ENCODE results near the gene EXOC2. TPM values are rescaled to one million over a fixed set of nuclear protein-coding genes. Genes with fewer than 3 reads are reported as not detected.

EXOC2 gene
- total and polyA plus RNA-seq, 4 experiments from 2014 or later = 38.2 to 48.3 (median 46.1) TPM

DNA sequence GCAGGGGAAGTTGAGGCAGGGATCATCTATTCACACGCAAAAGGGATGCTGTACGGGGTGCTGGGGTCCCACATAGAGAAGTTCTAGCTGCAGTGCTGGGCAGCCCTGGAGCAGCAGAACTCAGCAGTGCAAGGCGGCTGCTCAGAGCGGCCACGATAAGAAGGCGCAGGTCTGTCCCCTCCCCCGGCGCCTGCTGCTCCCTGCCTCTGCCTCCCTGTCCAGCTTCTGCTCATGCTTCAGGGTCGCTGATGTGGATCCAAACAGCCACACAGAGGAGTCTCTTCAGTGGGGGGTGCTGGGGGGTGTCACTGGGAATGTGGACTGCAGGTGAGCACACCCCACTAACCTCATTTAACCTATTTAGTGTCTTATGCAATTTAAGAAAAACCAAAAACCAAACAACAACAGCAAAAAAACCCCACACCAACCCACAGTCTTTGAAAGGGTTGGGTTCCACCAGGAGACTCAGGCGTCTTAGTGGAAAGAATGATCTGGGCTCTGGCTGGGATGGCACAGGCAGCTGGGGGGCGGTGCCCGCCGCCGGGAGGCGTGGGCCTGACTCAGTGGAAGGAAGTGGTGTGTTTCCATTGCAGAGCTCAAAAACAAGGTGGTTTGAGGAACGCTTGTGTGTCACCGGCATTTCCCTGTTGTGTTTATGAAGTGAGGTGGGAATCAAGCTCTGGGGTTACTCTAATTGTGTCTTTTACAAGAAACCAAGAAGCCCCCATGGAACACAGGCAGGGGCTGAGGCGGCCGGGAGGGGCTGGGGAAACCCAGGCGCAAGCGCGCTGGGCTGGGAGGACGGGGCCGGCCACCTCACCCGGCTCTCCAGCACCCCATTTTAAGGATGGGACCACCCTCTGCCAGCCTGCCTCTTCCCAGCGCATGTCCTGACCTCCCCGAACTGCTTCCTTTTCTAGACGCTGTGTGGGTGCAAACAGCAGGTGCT, 246.2 kb downstream of the EXOC2 start:
- Mint-ChIP-seq H3K36me3 (peaks cover 0 to 2% of the 10 kb centered on the region in 2 donors), H3K4me3 (peak overlapping the region; percentile 78 to 92 (median 82)), H3K9me3 (no peaks in the 10 kb centered on the region), H3K27me3 (peaks cover 0 to 2% of the 10 kb centered on the region in 2 donors), H3K27ac (peak overlapping the region; percentile 81 to 95 (median 88)), H3K4me1 (peaks cover 33 to 54% (median 48%) of the 10 kb centered on the region in 4 donors)
- Histone ChIP-seq H3K36me3 (ENCODE audit: insufficient read depth, low read length) (no peaks in the 10 kb centered on the region), H3K27ac (ENCODE audit: low read depth, low read length) (peak overlapping the region; percentile 54), H3K9me3 (ENCODE audit: control insufficient read depth in 1 of 2, low read length in 2 of 2) (no peaks in the 10 kb centered on the region), H3K4me3 (ENCODE audit: low read length in 2 of 2) (peak overlapping the region; percentile 28 to 60), H3K4me1 (ENCODE audit: insufficient read depth, low read length) (peaks cover 53% of the 10 kb centered on the region), H3K27me3 (ENCODE audit: insufficient read depth, low read length) (no peaks in the 10 kb centered on the region)
- peak; percentile 67 to 96 (median 76) for DNase-seq
- CTCF ChIA-PET (ENCODE audit: partially characterized antibody) = interaction anchor here (1.0 to 2.8 kb wide), 11 partner anchors 27 to 111 kb away, joined by 3 to 16 read pairs (median 5); partner anchors contain the start of gene IRF4
- POLR2A ChIA-PET (ENCODE audit: partially characterized antibody) = interaction anchor here (1.0 to 3.5 kb wide), 13 partner anchors 8 to 251 kb away, joined by 3 to 47 read pairs (median 4); partner anchors contain the start of genes DUSP22, EXOC2 and IRF4
- intact Hi-C loops (cut with micrococcal nuclease) = loop anchor here (1.0 to 5.0 kb wide), 4 partner anchors 46 to 259 kb away; partner anchors contain the start of gene DUSP22

DNA sequence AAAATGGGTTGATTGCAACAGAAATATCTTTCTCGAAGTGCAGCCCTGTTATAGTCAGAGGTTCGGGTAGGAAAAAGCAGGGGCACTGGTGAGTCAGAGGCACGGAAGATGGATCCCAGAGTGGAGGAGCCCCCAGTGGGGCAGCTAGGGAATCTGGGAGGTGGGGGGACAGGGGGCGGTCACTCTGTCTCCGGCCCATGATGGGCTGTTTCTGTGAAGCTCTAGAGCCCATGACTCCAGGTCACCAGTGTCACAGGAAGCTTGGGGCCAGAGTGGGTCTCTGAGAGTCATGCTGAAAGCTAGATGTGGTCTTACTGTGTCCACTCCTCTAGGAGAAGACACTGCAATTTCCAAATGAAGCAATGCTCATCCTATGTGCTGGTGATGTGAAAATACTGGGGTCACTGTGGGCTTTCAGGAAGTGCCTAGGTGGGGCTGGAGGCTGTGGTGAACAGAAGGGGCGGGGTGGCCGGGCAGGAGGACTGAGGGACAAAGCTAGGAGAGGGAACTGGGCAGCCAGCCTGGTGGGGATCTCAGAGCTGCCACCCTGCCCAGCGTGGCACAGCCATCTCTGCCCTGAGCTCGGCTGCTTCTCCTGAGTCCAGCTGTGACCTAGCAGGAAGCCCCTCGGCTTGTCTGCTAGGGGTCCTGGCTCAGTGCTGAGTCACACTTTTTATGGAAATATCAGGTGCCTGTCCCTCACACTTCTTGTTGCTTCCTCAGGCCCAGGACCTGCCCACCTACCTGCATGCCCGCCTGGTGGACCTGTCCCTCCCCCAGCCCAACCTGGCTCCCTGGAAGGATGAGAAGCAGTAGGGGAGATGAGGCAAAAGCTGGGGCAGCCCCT, 247.1 kb downstream of the EXOC2 start:
- peaks cover 33 to 54% (median 48%) of the 10 kb centered on the region in 4 donors for H3K4me1 Mint-ChIP-seq
- H3K9me3 Mint-ChIP-seq = no peaks in the 10 kb centered on the region
- H3K4me3 ChIP-seq (ENCODE audit: low read length in 2 of 2) = no peak overlapping the region
- H3K36me3 ChIP-seq (ENCODE audit: insufficient read depth, low read length) = no peaks in the 10 kb centered on the region
- H3K4me3 Mint-ChIP-seq = peak overlapping the region; percentile 66 to 92 (median 80)
- ChIA-PET CTCF (ENCODE audit: partially characterized antibody) (interaction anchor here (1.1 to 2.8 kb wide), 15 partner anchors 11 to 257 kb away, joined by 3 to 16 read pairs (median 5); partner anchors contain the start of gene IRF4), POLR2A (ENCODE audit: partially characterized antibody) (interaction anchor here (0.6 to 3.5 kb wide), 14 partner anchors 9 to 250 kb away, joined by 3 to 47 read pairs (median 5); partner anchors contain the start of genes EXOC2 and IRF4)
- peak overlapping the region; percentile 37 to 95 (median 90) for H3K27ac Mint-ChIP-seq
- no peaks in the 10 kb centered on the region for H3K9me3 ChIP-seq (ENCODE audit: control insufficient read depth in 1 of 2, low read length in 2 of 2)
- peaks cover 53% of the 10 kb centered on the region for H3K4me1 ChIP-seq (ENCODE audit: insufficient read depth, low read length)
- intact Hi-C loops (cut with micrococcal nuclease) = loop anchor here (1.0 to 5.0 kb wide), 5 partner anchors 29 to 258 kb away; partner anchors contain the start of gene IRF4
- no peak for DNase-seq
- H3K27me3 ChIP-seq (ENCODE audit: insufficient read depth, low read length) = no peaks in the 10 kb centered on the region
- H3K36me3 Mint-ChIP-seq = peaks cover 0 to 2% of the 10 kb centered on the region in 2 donors
- peak overlapping the region; percentile 54 for H3K27ac ChIP-seq (ENCODE audit: low read depth, low read length)
- peaks cover 0 to 2% of the 10 kb centered on the region in 2 donors for H3K27me3 Mint-ChIP-seq

DNA sequence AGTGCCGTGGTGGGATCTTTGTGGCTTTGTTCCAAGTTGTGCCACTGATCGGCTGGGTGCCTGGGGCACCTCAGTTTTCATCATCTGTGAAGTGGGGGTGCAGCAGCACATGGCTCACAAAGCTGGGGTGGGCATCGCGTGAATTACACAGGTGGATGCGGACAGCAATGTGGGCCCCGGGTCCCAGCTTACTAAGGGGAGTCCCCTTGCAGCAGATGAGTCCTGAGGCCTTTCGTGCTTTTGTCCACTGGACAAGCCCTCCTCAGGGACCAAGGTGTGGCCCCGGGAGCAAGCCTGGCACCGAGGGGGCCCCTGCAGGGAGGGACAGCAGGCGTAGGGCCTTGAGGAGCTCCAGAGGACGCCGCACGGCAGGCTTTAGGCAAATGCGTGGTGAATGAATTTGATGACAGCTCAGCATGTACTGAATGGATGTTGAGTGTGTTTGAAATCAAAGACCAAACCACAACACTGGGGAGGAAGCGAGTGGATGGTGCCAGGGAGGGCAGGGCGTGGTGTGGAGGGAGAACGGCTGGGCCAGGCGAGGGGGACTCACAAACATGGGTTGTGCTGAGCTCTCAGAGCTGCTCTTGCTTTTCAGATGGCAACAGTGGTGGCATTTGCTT, 248.2 kb downstream of the EXOC2 start:
- intact Hi-C loops (cut with micrococcal nuclease) = loop anchor here (1.0 to 5.0 kb wide), 4 partner anchors 30 to 257 kb away; partner anchors contain the start of gene IRF4

DNA sequence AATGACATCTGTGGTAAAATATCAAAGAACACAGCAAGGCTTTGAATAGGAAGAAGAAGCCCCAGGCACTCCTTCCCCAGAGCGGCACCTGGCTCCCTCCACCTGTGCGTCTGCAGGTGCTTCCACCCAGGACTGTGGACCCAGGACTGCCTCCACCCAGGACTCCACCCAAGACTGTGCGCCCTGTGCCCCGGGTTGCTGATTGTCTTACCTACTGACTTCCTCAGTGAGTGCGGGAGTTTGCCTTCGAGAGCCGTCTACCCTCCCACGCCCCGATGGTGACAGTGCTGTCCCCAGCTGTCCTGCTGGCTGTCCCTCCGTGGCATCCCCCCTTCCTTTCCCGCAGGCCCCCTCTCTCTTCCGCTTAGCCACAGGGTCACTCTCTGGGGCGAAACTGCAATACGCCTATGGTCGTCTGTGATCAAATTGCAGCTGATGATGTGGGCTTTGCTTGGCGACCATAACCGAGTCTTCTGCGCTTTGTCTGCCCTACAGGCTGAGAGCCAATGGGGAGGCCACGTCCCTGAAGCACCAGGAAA, 249.2 kb downstream of the EXOC2 start:
- H3K36me3 Mint-ChIP-seq = peaks cover 0 to 2% of the 10 kb centered on the region in 2 donors
- H3K4me3 ChIP-seq (ENCODE audit: low read length in 2 of 2) = no peak overlapping the region
- CTCF ChIA-PET (ENCODE audit: partially characterized antibody) = interaction anchor here (1.5 to 2.8 kb wide), 4 partner anchors 9 to 53 kb away, joined by 6 to 16 read pairs (median 6); partner anchors contain the start of gene IRF4
- POLR2A ChIA-PET (ENCODE audit: partially characterized antibody) = no interaction called here
- H3K4me1 ChIP-seq (ENCODE audit: insufficient read depth, low read length) = peaks cover 51% of the 10 kb centered on the region
- peaks cover 33 to 52% (median 46%) of the 10 kb centered on the region in 4 donors for H3K4me1 Mint-ChIP-seq
- H3K36me3 ChIP-seq (ENCODE audit: insufficient read depth, low read length) = no peaks in the 10 kb centered on the region
- H3K27me3 ChIP-seq (ENCODE audit: insufficient read depth, low read length) = no peaks in the 10 kb centered on the region
- H3K9me3 ChIP-seq (ENCODE audit: control insufficient read depth in 1 of 2, low read length in 2 of 2) = no peaks in the 10 kb centered on the region
- no peak overlapping the region for H3K27ac ChIP-seq (ENCODE audit: low read depth, low read length)
- no peaks in the 10 kb centered on the region for H3K9me3 Mint-ChIP-seq
- peaks cover 0 to 2% of the 10 kb centered on the region in 2 donors for H3K27me3 Mint-ChIP-seq
- H3K4me3 Mint-ChIP-seq = no peak overlapping the region
- DNase-seq = no peak
- intact Hi-C loops (cut with micrococcal nuclease) = no loop called here
- H3K27ac Mint-ChIP-seq = peak overlapping the region in 2 of 7 donors; percentile 38 to 43

More for the DNA sequence above, 248.2 kb downstream of the EXOC2 start:
- Mint-ChIP-seq H3K27me3 (peaks cover 0 to 2% of the 10 kb centered on the region in 2 donors), H3K36me3 (peaks cover 0 to 2% of the 10 kb centered on the region in 2 donors), H3K4me3 (peak overlapping the region in 7 of 8 donors; percentile 41 to 90 (median 79)), H3K9me3 (no peaks in the 10 kb centered on the region), H3K27ac (peak overlapping the region; percentile 37 to 95 (median 88)), H3K4me1 (peaks cover 33 to 54% (median 48%) of the 10 kb centered on the region in 4 donors)
- Histone ChIP-seq H3K27ac (ENCODE audit: low read depth, low read length) (peak overlapping the region; percentile 54), H3K36me3 (ENCODE audit: insufficient read depth, low read length) (no peaks in the 10 kb centered on the region), H3K4me1 (ENCODE audit: insufficient read depth, low read length) (peaks cover 53% of the 10 kb centered on the region), H3K27me3 (ENCODE audit: insufficient read depth, low read length) (no peaks in the 10 kb centered on the region), H3K4me3 (ENCODE audit: low read length in 2 of 2) (no peak overlapping the region), H3K9me3 (ENCODE audit: control insufficient read depth in 1 of 2, low read length in 2 of 2) (no peaks in the 10 kb centered on the region)
- POLR2A ChIA-PET (ENCODE audit: partially characterized antibody) = interaction anchor here (0.7 to 3.5 kb wide), 10 partner anchors 11 to 155 kb away, joined by 3 to 47 read pairs (median 9); partner anchors contain the start of gene IRF4
- CTCF ChIA-PET (ENCODE audit: partially characterized antibody) = interaction anchor here (1.1 to 2.8 kb wide), 10 partner anchors 10 to 256 kb away, joined by 3 to 16 read pairs (median 4); partner anchors contain the start of gene IRF4
- peak; percentile 62 to 82 (median 72) for DNase-seq

DNA sequence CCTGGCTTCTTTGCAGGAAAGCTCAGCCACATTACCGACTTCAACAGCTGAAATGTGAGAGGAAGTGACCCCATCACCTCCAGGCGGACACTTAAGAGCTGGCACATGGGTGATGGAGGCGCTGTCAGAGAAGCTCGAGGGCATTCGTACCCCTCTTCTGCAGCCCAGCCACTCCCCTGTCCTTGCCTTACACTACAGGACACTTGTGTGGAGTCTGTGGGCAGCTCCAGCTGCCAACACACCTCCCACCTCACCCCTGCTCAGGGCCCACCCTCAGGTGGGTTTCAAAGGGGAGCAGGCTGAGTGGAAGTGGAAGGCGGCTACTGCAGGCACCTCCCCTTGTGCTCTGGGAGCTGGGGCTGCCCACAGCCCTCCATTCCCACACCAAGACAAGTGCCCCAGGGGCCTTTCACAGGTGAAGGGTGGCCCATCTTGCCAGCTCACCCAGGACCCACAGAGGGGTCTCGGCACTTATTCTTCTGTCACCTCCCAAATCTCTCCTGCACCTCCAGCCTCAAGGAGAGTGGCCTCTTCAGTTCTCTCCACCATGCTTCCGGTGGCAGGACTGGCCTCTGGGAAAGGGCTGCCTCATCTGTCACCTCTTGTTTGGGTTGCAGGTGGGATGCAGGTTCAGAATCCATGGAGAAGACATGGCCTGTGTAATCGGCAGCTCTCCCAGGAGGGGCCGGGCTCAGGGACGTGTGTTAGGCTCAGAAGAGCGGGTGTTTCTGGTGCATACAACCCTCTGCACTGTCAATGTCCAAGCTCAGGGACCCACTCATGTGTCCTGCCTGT, 251.6 kb downstream of the EXOC2 start:
- Histone ChIP-seq H3K4me3 (ENCODE audit: low read length in 2 of 2) (no peak overlapping the region), H3K27ac (ENCODE audit: low read depth, low read length) (no peak overlapping the region), H3K4me1 (ENCODE audit: insufficient read depth, low read length) (peaks cover 27% of the 10 kb centered on the region), H3K27me3 (ENCODE audit: insufficient read depth, low read length) (no peaks in the 10 kb centered on the region), H3K36me3 (ENCODE audit: insufficient read depth, low read length) (no peaks in the 10 kb centered on the region), H3K9me3 (ENCODE audit: control insufficient read depth in 1 of 2, low read length in 2 of 2) (no peaks in the 10 kb centered on the region)
- Mint-ChIP-seq H3K4me1 (peaks cover 17 to 30% (median 27%) of the 10 kb centered on the region in 4 donors), H3K4me3 (no peak overlapping the region), H3K27ac (no peak overlapping the region), H3K36me3 (no peaks in the 10 kb centered on the region), H3K9me3 (no peaks in the 10 kb centered on the region), H3K27me3 (no peaks in the 10 kb centered on the region)
- ChIA-PET CTCF (ENCODE audit: partially characterized antibody) (no interaction called here), POLR2A (ENCODE audit: partially characterized antibody) (no interaction called here)
- DNase-seq = no peak
- intact Hi-C loops (cut with micrococcal nuclease) = no loop called here

Data from CD4-positive, alpha-beta memory T cell (primary cell).